NOMO-1 treated with DMSO at 0.1 percent for 48 hours (cell line): ENCODE data around the gene OPRM1.

ENCODE experiments used
- DNase-seq: peaks from one replicate; lab custom pipeline; 2025; ENCODE audit not compliant: unreplicated experiment; lab: John Stamatoyannopoulos, UW

OPRM1 gene

DNA sequence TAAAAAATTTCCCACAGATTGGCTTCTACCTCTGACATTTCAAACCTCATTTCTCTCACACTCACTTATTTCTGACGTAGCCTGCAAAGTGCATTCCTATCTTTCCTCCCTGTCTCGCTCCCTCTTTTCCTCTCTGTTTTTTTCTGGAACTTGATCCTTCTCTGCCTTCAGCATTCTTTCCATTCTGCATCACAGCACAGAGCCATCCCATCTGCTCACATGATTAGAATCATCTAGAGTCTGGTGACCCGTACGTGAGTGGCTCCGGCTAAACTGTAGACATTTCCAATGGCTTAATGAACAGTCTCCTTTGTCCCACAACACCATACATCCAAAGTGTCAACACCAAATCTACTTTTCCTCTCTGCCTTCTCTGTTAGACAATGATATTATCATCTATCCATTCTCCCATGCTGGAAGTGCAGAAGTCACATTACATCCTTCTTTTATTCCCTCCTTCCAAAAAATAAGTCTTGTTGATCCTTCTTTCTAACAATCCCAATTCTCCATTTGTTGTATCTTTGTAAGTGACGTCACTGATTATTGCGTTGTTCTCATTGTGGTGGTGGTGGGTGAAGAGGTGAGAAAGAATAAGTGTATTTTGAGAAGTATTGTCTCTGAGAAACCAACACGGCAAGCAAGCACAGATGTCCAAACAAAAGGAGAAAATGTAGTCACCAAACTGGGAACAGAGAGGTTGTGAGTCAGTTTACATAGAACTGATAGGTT is 41.6 kb downstream of the OPRM1 start:
- DNase-seq, result no peak

GRCh38 chr6:154086510-154086909 is 47.5 kb downstream of the OPRM1 start:
- no peak for DNase-seq

GRCh38 chr6:154092326-154092962 is 53.4 kb downstream of the OPRM1 start:
- DNase-seq, result no peak

DNA sequence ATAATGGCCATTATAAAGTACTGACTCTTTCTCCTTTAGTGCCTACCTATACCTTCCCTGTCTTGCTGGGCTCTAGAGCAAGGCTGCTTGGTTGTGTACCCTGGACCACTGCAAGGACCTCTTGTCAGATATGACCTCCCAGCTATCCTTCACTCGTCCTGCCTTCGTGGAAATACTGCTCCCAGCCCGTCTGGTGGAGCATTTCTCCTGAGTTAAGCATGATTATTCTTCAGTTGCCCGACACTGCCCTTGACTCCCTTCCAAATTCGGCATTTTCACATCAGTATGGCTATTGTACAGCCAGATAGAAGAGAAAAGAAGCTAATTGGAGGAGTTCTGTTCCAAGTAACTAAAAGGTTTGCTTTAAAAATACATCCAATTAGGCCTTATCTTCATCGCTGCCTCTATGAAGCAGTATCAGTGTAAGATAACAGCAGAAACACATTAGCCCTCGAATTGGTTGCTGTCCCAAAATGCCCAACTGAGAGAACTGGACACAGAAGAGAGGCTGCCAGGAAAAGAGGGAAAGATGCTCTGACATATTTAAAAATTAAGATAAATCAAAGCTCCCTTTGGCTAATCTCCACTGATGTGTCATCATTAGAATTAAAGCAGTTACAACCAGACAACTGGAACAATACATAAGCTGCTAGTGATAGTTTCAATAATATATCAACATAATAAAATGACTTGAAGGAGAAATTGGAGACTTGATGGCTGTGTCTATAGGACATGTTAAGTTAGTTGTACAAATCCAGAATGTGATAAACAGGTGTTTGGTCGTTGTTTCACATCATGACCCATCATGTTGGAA is 54.4 kb downstream of the OPRM1 start:
- DNase-seq, result no peak

DNA sequence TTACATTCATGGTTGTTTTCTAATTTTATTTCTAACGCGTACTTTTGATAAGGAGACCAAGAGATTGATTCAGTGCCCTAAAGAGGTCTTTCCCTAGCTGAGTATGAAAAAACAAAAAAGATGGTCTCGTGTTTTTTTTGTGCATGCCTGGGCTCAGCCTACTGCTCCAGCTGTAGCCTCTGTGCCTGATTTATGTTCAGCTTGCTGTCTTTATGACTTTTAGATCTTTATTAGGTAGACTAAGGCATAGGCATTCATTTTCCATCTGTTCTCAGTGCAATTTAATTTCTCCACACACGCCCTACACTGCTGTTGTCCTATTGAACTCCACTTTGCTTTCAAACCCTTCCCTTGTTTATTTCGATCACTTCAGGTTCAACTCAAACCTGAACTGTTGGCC is 56.5 kb downstream of the OPRM1 start:
- no peak for DNase-seq

GRCh38 chr6:154096316-154096715 is 57.3 kb downstream of the OPRM1 start:
- no peak for DNase-seq

DNA sequence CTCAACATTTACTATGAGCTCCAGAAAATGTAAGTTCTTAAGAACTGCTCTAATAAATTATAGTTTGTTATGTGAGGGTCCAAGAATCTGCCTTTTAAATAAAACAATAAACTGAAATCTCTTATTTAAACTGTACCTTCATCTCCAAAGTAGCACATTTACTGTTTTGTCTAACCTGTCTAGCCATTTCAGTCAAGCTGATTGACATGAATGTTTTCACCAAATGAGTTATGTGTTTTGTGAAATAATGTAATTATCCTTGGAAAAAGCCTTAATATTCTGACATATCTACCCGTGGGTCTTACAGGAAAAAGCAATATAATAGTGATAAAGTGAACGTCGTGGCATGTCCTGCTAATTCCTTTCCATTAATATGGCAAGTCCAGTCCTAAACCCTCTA is 57.8 kb downstream of the OPRM1 start:
- DNase-seq, result no peak

DNA sequence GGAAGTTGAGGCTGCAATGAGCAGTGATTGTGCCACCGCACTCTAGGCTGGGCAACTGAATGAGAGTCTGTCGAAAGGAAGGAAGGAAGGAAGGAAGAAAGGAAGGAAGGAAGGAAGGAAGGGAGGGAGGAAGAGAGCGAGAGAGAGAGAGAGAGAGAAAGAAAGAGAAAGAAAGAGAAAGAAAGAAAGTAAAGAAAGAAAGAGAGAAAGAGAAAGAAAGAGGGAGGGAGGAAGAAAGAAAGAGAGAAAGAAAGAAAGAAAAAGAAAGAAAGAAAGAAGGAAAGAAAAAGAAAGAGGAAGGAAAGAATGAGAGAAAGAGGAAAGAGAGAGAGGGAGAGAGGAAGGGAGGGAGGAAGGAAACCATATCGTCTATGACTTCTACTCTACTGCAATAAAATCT is 60.2 kb downstream of the OPRM1 start:
- no peak for DNase-seq

DNA sequence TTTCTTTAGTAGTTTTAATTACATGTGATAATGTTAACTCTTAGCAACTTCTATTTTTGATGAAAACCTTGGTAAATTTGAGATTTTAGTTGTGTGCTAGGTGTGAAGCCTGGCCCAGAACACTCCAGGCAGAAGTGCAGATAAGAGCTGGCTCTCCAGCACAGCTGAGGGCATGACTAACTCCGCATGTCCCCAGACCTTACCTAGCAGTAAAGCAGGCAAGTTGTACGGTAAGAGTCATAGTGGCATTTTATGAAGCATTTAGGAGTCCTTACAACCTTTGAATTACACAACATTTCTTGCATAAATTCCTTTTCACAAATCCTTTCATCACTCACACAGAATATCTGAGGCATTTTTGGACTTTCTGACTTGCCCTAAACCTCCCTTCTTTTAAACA is 67.2 kb downstream of the OPRM1 start:
- DNase-seq, result peak; percentile 10

GRCh38 chr6:154111025-154111424 is 72.0 kb downstream of the OPRM1 start:
- DNase-seq, result no peak

GRCh38 chr6:154112181-154112809 is 73.3 kb downstream of the OPRM1 start:
- DNase-seq, result no peak

- no peak for DNase-seq
Observed at GRCh38 chr6:154113392-154113791, 74.4 kb downstream of the OPRM1 start.

DNA sequence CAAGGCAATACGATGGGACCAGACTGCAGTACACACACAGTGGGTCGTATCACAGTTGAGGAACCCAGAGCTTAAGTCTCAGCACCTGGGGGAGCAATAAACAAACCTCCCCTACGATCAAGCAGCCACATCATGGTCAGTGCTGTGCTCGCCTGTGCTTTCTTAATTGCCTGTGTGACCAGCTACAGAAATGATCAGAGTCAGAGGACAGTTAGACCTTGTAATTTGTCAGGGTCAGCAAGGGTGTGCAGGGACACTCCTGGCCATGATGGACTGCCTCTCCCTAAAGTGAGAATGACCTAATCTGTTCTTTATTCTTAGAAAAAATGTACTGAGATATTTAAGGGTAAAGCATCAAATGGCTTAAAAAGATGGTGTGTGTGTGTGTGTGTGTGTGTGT is 78.4 kb downstream of the OPRM1 start:
- no peak for DNase-seq

DNA sequence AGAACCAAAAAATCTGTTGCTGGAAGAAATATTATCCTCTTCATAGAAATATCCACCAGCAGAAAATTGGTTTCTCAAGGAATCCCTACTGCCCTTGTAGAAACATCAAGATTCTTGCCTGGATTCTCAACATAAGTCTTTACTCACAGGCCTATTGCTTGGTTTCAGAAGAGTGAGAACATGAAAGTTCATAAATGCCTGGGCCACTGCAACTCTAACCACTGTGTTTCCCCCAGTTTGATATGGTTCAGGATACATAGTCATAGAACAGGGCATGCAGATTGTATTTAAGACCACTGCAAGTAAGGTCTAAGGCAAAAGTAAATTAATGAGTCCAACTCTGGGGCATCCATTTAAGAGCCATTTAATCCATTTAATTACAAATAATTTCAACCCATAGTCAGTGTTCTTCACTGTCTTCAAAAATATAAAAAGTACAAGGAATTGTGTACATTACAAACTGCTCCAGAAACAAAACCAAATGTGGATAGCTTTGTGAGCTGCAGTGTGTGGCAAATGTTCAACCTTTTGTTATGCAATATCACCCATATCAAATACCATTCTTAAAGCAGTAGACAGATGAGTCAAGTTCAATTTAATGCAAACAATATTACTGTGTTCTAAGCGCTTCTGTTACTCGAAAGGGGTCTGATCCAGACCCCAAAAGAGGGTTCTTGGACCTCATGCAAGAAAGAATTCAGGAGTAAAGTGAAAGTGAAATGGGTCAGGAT is 83.3 kb downstream of the OPRM1 start:
- no peak for DNase-seq

DNA sequence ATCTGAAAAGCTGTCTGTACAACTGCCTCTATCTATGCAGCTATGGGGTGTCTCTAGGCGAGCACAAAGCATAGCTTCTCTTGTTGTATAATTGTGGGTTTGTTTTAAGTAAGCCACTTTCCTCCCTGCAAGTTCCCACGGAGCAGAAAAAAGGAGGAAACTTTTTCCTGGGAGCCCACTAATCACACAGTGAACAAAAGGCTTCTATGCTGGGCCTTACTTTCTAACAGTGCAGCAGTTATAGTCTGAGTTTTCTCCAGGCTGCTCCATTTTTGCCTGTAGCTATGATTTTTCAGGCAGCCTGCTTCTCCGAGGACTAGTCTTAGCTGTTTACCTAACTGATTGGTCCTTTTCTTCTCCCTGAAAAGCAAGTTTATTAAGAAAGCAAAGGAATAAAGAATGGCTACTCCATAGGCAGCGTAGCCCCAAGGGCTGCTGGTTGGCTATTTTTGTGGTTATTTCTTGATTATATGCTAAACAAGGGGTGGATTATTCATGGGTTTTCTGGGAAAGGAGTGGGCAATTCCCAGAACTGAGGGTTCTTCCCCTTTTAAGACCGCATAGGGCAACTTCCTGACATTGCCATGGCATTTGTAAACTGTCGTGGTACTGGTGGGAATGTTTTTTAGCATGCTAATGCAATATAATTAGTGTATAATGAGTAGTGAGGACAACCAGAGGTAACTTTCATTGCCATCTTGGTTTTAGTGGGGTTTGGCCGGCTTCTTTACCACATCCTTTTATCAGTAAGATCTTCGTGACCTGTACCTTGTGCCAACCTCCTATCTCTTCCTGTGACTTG is 84.3 kb downstream of the OPRM1 start:
- DNase-seq, result no peak

- DNase-seq, result peak; percentile 14
Observed at GRCh38 chr6:154125421-154125820, 86.4 kb downstream of the OPRM1 start.

DNA sequence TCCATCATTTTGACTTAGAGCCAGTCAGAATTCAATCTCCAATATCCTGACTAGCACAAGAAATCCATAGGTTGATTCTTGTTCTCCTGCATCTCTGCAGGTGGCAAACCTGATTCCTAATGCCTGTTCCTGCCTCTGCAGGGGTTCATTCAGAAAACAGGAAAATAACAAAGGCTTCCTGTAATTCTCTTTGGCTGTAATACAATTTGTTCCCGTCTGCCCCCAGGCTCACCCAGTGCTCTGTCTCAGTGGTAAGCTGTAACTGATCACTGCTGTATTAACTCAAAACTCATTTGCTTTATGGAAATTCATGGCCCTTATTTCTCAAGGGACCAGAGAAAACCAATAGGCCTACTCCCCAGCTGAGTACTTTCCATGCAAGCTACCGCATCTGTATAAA is 88.6 kb downstream of the OPRM1 start:
- DNase-seq, result no peak

DNA sequence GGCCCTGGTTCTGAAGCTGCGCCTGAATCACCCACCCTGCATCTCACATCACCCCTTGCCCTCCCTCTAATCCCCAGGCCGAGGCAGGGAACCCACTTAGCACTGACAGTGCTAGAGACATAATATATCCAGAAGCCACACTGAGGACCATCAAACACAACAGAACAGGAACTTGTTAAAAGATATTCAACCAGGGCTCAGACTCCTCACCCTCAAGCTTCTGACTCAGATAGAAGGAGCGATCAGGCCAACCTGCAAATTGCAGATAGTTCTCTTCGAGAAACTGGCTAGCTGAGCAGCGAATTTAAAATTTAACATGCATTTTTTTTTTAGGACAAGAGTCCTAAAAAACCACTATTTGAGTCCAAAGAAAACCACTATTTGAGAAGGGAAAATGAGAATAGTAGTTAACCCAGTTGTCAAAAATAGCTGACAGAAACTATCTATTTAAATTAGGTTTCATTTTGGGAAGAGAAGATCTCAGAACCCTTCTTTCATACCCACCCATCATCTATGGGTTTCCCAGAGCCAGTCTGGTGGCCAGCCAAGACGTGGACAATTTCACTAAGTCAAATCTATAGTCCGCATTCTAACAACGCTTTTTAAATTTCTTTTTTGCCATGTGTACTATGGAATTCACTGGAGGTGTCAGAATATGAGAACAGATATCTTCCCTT is 95.6 kb downstream of the OPRM1 start:
- DNase-seq, result no peak

- DNase-seq, result no peak
Observed at GRCh38 chr6:154138793-154139192, 99.8 kb downstream of the OPRM1 start.

DNA sequence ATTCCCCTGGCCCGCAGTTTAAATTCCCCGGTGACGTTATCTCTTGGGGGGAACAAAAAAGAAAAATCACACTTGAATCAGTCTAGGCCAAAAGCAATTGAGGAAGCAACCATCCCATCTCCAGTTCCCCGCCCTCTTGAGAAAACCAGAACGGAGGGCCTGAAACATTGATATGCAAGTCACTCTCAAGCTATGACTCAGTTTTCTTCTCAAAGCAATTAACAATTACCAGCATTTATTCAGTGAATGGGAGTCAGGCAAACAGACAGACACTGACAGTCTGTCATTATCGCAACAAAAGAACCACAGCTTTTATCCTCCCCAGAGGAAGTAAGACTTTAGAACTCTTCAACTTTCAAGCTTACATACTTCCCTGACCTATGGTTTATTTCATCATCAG is 100.9 kb downstream of the OPRM1 start:
- peak; percentile 98 for DNase-seq
